ENCODE results near the gene CDKN1A.
A peak's percentile ranks its signal among the peaks of the same experiment; 100 is the strongest.
"Not testable (repeated sequence)": the region's sequence is repeated elsewhere in the genome, so short reads cannot be mapped to it uniquely, and the experiment has no call there.

The CDKN1A gene

DNA sequence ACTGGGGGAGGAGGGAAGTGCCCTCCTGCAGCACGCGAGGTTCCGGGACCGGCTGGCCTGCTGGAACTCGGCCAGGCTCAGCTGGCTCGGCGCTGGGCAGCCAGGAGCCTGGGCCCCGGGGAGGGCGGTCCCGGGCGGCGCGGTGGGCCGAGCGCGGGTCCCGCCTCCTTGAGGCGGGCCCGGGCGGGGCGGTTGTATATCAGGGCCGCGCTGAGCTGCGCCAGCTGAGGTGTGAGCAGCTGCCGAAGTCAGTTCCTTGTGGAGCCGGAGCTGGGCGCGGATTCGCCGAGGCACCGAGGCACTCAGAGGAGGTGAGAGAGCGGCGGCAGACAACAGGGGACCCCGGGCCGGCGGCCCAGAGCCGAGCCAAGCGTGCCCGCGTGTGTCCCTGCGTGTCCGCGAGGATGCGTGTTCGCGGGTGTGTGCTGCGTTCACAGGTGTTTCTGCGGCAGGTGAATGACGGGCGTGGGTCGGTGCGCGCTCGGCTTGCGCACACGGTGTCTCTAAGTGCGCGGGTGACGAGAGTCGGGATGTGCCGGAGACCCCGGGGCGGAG, at the start of gene CDKN1A:
Gene CDKN1A (plus strand): TSS at position 227 of the 555 bp plus-strand sequence. CDS start 5,388 bp downstream, outside the sequence.
- DNase-seq (ENCODE audit: low read depth), result peak; percentile 89

DNA sequence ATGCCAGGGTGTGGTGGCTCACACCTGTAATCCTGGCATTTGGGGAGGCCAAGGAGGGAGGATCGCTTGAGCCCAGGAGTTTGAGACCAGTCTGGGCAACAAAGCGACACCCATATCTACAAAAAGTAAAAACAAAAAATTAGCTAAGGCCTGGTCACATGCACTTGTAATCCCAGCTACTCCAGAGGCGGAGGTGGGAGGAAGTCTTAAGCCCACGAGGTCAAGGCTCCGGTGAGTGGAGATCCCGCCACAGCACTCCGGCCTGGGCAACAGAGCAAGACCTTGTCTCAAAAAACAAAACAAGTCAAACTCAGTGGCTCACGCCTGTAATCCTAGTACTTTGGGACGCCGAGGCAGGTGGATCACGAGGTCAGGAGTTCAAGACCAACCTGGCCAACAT, 48.7 kb upstream of the CDKN1A start:
- DNase-seq (ENCODE audit: low read depth), result no peak

DNA sequence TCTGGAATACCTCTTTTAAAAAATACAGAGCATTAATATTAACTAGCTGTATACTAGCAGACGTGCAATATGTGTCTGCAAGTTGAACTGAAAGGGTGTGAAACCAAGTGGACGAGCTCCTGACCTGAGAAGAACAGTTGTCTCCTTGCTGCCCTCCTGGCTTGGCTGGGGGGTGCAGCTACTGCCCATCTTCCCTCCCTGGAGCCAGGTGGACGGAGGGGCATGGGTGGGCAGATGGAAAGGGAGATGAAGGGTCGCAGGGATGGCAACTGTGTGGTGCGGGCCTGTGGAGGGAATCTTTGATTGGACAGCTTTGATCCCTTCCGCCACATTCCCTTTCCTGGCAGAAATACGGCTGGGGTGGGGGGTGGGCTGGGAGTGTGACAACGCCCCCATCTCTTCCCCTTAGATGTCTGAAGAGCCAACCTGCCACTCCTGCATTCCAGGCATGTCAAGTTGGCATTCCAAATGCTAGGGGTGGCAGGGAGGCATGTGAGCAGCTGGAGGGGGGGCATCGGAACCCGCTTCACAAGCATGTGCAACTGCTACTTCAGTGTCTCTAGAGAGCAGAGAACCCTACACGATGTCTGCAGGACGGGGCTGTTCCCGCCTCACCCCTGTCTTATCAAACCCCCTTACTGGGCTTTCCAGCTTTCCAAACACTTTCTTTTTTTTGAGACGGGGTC, 47.0 kb upstream of the CDKN1A start:
- DNase-seq (ENCODE audit: low read depth), result no peak

DNA sequence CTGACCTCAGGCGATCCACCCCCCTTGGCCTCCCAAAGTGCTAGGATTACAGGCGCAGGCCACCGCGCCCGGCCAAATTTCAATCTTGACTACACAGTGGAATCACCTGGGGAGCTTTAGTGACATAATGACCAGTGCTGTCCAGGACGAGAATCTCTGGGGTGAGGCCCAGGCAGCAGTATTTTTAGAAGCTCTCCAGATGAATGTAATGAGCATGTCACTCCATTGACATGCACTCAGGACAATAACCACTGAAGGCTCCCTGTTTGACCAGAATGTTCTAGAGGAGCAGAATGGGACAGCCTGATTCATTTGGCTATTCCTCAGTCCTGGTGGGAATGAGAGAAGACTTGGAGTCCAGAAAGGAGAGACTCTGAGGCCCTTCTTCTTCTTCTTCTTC, 45.1 kb upstream of the CDKN1A start:
- no peak for DNase-seq (ENCODE audit: low read depth)

DNA sequence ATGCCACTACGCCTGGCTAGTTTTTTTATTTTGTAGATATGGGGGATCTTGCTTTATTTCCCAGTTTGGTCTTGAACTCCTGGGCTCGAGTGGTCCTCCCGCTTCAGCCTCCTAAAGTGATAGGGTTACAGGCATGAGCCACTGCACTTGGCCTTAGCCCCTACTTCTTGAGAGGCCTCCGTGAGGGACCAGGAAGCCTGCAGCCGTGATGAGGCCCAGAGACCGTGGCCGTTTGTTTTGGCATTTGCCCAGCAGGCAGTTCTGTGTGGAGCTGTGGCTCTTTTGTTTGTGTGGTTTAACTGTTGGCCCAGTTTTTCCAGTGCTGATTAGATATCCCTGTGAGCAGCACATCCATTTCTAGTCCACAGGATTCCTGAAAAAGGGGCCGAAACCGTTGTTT, 44.6 kb upstream of the CDKN1A start:
- peak; percentile 88 for DNase-seq (ENCODE audit: low read depth)

DNA sequence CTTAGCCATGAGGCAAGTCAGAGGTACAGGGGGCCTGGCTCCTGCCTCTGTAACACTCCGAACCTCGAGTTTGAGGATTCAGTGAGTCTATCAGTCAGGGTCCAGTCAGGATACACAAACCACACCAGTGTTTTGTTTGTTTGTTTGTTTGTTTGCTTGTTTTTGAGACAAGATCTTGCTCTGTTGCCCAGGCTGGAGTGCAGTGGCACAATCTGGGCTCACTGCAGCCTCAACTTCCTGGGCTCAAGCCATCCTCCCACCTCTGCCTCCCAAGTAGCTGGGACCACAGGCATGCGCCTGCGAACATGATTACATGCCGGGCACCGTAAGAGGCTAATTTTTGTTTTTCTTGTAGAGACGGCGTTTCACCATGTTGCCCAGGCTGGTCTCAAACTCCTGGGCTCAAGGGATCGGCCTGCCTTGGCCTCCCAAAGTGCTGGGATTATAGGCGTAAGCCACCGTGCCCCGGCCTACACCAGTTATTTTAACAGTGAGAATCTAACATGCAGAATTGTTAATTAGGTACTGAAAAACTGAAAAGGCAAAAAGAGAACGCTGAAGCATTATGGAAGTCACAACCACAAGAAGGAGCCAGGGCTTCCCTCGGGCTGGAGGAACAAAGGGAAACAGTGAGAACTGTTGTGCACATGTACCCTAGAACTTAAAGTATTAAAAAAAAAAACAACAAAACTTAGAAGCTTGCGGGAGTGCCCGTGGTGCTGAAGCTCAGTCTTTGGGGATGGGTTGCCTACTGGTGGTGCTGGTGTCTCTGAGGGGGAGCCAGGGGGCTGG, 44.0 kb upstream of the CDKN1A start:
- no peak for DNase-seq (ENCODE audit: low read depth)

DNA sequence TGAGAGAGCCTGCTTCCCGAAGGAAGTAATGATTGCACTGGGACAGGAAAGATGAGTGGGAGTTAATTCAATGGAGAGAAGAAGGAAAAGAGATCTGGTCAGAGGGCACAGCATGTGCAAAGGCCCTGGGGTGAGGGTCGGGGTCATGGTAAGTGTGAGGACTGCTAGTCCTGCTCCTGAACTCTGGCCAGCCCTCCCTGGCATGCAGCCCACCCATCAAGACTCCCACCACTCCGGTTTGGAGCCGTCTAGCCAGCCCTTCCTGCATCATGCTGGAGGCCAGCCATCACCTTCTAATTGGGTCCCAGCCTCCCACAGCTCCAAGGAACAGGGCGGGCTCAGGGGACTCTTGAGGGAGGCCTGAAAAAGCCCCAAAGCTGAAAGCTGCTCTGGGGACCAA, 42.2 kb upstream of the CDKN1A start:
- no peak for DNase-seq (ENCODE audit: low read depth)

DNA sequence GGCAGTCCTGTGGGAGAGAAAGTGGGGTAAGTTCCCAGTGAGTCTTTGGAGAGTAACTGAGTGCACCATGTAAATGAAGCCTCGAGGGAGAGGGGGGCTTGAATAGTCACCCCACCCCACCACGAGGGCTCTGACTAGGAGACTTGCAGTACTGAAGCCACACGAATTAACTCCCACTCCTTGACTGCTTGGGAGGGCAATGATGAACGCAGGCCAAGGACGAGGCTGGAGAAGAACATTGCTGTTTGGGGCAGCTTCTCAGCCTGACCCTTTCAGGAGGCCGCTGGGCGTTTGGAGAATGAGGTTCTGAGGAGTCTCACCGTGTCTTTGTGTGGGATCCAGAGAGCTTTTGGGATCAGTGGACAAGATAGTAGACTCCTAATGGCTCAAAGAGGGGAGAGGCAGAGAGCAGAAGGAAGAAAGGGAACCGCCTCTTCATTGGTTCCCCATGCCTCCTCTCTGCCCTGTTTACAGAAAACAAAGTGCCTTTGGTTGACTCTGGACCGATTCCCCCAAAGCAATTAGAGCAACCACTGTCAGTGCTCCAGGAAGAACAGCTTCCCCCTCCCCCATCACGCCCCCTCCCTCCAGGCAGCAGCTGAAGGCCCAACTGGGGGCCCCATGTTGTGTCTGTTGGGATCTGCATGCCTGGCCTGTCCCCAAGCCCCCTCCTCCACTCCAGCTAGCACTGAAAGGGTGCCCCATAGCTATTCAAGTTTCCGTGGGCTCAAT, 41.7 kb upstream of the CDKN1A start:
- no peak for DNase-seq (ENCODE audit: low read depth)

DNA sequence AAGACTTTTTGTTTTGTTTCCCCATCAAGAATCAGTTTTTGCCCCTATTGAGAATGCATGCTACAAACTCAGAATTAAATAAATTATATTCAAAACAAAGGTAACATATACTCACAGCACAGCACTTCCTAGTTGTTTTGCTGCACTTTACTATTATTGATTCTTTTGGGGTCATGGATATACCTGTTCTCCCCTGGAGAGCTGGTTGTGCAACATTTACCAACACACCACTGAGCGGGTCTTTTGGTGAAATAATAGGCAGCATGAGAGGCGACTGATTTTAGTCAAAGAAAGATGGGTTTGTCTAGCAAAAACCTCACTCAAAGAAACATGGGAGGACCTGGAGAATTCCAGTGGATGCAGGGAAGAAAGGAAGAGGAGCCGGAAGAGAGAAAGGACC, 39.9 kb upstream of the CDKN1A start:
- DNase-seq (ENCODE audit: low read depth), result no peak

DNA sequence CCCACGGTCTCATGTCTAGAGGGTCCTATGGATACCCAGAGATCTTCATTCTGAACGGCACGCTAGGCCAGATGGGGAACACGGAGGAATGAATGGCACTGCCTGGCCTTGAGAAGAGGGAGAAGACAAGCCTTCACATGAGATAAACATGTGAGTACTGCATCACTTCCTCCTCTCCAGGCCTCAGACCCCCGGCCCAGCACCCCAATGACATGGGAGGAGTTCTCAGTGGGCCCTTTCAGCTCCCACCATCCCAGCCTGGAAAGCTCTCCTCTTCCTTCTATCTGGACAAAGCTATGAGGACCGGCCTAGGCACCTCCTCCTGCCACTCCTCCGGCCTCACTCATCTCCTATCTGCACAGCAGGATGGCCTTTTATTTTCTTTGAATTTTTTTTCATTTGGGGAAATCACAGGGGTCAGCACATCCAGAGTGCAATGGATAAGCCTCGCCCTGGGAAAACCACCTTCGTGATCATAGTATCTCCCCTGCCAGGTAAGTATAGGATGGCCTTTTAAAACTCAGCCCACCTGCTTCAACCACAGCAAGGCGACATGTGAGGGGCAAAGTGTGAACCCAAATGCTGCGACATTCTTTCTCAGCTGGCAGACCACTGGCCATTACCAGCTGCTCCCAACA, 39.2 kb upstream of the CDKN1A start:
- DNase-seq (ENCODE audit: low read depth), result no peak

DNA sequence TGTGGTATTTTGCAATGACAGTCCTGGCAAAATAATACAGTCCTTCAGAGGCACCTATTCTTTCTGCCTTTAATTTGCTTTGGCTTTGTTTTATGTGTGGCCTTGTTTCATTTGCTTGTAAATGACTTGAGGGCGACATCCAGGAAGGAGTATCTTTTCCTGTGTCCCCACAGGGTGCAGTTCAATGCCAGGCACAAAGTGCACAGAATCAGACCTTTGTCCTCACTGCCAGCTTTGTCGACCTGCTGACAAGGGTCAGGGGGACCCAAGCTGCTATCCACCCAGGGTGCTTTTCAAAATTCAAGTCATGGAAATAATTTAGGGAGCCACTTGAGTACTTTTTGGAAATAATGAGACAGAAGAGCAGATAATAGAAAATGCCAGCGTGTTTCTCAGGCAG, 37.0 kb upstream of the CDKN1A start:
- DNase-seq (ENCODE audit: low read depth), result no peak

DNA sequence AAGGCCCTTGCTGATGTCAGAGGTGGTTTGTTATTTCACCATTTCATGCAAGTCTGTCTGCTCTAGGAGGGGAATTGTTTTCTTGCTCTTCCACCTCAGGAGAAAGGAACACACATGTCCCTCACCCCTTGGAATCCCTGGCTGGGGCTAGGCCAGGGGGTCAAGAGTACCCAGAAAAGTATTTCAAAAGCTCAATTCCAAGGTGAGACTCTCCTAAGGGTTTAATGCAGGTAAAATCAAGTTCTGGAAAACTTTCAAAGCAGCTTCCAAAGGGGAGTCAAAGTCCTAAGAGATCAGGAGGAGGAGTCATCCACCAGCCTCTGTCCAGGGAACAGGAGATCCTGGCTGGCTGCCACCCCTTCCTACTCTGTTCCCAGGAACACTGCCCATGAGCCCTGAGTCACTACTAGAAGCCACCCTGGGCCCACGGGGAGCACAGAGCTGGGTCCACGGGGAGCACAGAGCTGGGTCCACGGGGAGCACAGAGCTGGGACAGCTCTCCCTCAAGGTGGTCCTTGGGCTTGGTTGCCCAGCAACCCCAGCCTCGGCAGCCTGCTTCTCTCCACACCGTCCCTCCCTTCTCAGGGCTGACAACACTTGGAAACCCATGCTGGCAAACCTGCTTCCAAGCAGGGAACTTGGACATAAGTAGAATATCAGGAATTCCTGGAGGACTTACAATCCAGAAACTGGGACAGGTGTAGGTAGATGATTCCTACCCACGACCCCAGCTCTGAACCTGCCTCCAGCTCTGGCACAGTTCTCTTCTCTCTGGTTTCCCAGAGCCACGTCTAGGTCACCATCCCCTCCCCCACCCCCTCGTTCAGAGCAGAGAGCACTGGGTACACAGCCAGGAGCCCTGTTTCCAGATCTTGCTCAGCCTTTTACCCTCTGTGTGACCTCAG, 35.3 kb upstream of the CDKN1A start:
- DNase-seq (ENCODE audit: low read depth), result peak; percentile 84

DNA sequence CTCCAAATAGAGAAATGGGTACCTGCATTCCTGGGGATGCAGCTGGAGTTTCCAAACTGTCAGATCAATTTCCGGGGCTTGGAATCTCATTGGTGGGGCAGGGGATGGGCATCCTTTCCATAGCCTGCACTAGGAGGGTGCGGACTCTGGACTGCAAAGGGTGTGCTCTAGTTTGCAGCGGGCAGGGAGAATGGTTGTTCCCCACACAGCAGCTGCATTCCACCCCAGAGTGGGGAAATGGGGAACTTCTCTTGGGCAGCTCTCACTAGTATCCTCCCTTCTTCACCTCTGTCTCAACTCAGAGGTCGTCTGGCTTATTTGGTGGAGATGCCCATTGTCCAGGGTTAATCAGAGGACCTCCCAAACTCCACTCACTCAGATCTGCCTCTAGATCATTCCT, 34.5 kb upstream of the CDKN1A start:
- DNase-seq (ENCODE audit: low read depth), result no peak

DNA sequence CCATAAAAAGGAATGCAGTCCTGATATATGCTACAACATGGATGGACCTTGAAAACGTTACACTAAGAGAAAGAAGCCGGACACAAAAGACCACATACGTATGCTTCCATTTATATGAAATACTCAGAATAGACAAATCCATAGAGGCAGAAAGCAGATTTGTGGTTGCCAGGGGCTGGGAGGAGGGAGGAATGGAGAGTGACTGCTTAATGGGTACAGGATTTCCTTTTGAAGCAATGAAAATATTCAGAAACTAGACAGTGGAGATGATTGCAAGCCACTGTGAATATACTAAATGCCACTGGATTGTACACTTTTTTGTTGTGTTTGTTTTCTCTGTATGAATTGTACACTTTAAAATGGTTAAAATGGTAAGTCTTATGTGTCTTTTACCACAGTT, 29.4 kb upstream of the CDKN1A start:
- no peak for DNase-seq (ENCODE audit: low read depth)

DNA sequence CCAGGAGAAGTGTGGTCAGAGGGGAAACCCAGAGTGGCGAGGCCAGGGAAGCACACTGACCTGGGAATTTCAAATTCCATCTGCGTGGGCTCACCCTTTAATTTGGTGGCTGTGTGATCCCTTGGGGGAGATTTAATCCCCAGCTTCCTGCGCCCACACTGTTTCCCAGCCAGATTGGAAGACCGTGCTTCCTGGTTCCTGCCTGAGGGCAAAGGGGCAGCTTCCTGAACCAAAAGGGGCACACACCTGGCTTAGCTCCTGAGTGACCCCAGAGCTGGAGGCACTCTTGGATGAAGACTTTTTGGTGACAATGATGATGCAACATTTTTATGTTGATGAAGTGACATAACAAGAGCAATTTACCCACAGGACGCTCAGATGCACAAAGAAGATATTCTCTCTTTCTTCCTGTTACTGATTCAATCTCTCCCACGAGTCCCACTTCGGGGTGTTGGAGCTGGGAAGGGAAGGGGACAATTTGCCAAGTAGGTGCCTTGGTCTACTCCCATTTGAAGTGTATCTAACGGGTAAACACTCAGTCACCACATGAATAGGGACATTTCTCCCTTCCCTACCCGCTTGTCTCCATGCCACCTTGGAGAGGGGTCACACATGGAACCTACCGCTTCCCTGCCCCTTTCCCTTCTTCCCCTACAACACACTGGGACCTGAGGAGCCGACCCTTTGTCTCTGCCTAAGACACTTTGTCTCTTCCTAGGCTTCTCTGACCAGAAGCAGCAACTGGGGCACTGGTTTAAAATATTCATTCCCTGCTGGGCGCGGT, 28.6 kb upstream of the CDKN1A start:
- DNase-seq (ENCODE audit: low read depth), result no peak

DNA sequence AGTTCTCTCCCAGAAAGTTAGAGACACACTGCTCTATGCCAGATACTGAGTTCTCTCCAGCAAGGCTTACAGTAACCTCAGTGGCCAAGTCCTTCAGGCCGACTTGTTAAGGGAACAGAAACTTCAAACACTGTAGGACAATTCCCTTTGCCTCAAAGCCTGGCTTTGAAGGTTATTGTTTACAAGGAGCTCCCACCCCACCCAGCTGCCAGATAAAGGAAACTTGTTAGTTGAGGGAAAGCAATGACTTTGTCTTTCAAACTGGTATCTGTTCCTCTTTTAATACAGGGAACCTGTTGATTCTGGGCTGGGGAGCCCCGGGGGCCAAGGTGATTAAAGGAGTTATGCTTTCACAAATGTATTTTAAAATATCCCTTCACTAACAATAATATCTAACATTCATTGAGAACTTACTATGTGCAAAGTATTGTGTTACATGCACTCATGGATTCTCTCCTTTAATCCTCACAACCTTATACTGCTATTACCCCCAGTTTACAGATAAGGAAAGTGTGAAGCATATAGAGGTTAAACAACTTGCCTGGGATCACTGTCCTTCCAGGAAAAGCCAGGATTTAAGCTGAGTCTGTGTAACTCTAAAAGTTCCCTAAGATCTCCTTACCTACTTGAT, 27.6 kb upstream of the CDKN1A start:
- DNase-seq (ENCODE audit: low read depth), result no peak

DNA sequence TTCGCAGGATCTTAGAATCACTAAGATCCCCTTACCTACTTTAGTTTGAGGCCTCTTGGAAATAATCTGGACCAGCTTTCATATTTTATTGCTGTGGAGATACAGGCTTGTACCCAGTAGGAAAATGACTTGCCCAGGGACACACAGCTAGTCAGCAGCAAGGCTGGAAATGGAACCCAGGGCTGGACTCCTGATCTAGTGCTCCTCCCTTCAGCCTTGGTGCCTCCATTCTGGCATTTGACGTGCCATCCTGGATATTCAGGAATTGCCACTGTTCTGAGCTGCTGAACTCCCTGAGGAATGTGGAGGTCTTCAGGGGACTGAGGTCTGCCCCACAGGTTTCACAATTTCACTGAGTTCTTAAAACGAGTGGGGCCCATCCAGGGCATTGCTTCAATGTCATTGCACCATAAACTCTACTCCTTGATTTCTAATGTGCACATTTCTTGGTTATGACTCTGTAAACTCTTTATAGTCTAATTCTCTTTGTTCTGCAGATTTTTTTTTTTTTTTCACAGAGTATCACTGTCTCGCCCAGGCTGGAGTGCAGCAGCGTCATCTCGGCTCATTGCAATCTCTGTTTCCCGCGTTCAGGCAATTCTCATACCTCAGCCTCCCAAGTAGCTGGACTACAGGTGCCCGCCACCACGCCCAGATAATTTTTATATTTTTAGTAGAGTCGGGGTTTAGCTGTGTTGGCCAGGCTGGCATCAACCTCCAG, 26.7 kb upstream of the CDKN1A start:
- DNase-seq (ENCODE audit: low read depth), result no peak

DNA sequence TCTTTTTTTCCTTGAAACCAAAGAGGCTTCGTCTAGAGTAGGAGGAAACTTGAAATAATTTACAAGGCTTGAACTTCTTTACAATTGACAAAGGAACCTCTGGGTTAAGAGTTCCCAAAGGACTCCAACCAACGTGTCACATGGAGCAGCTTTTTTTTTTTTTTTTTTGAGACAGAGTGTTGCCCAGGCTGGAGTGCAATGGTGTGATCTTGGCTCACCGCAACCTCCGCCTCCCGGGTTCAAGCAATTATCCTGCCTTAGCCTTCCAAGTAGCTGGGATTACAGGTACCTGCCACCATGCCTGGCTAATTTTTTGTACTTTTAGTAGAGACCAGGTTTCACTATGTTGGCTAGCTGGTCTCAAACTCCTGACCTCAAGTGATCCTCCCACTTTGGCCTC, 24.0 kb upstream of the CDKN1A start:
- DNase-seq (ENCODE audit: low read depth), result not testable (repeated sequence)

DNA sequence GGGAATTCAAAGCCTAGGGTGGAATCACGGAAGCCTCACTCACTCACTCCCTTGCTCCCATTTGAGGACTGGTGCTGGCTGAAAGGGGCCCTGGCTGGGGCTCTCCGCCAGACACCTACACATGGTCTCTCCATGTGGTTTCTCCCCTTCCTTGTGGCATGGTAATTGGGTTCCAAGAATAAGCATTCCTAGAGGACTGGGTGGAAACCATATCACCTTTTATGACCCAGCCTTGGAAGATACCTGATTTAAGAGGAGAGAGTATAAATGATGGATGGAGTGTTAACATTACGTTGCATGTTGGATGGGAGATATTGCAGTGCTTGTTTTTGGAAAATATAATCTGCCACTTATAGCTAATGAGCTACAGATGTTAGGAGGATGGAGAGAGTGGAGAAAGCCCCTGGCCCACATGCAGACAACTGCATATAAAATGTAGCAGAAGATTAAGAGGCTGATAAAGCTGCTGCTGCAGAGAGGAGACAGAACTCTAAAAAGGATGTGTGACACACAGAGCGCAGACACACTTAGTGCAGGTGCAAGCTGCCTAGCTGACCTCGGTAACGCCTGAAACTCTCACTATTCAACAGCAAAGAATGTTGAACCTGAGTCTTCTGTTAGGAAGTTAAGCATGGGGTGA, 23.3 kb upstream of the CDKN1A start:
- no peak for DNase-seq (ENCODE audit: low read depth)
